WTC11 (cell line): ENCODE measurements around the gene SLC38A1. TPM values are rescaled to one million over a fixed set of nuclear protein-coding genes. Genes with fewer than 3 reads are reported as not detected.

Experiments used
- ATAC-seq: fragments of 200-7000 bp; cut with Tn5 transposase; 2 replicates; pipeline ENCODE4 v1.10.0; 2021; ENCODE audit warnings: mild to moderate bottlenecking, moderate library complexity
- CTCF ChIA-PET: fragments of 300-600 bp; sonication (Branson Sonifier 250); formaldehyde crosslinking; loops from one replicate; lab custom pipeline; 2021; ENCODE audit warnings: antibody characterized with exemption; lab: Charles Lee
- POLR2A ChIA-PET: fragments of 350-600 bp; sonication (Branson Sonifier 250); formaldehyde crosslinking; loops from one replicate; lab custom pipeline; 2021; ENCODE audit warnings: antibody characterized with exemption; lab: Charles Lee
- DNase-seq: peaks from one replicate; pipeline ENCODE4 v3.0.0; 2021; ENCODE audit warnings: low spot score
- H3K27ac Mint-ChIP-seq: 2 replicates; pipeline ENCODE4 v1.8.0; 2021; ENCODE audit warnings: mixed read lengths
- H3K27me3 Mint-ChIP-seq: 2 replicates; pipeline ENCODE4 v1.8.0; 2021; ENCODE audit warnings: low read depth, mild to moderate bottlenecking, moderate library complexity, mixed read lengths
- H3K36me3 Mint-ChIP-seq: 2 replicates; pipeline ENCODE4 v1.8.0; 2021; ENCODE audit warnings: mixed read lengths
- H3K4me1 Mint-ChIP-seq: 2 replicates; pipeline ENCODE4 v1.8.0; 2022; ENCODE audit warnings: mixed read lengths
- H3K4me3 Mint-ChIP-seq: 2 replicates; pipeline ENCODE4 v1.8.0; 2021; ENCODE audit warnings: mild to moderate bottlenecking, moderate library complexity, mixed read lengths
- H3K9me3 Mint-ChIP-seq: 2 replicates; pipeline ENCODE4 v1.8.0; 2021; ENCODE audit warnings: mixed read lengths
- ATF3 ChIP-seq: sonication (generic); formaldehyde crosslinking; conservative IDR thresholded peaks from 2 replicates; pipeline ENCODE4 v1.8.1; 2022; ENCODE audit warnings: mild to moderate bottlenecking, missing genetic modification reagents
- CTCF ChIP-seq: fragments of 200-600 bp; IDR thresholded peaks from 2 replicates; pipeline ENCODE4 v1.8.0; 2022; ENCODE audit warnings: antibody characterized with exemption
- E2F4 ChIP-seq: sonication (generic); formaldehyde crosslinking; IDR thresholded peaks from 2 replicates; pipeline ENCODE4 v1.8.1; 2022; ENCODE audit warnings: low read depth, mild to moderate bottlenecking, moderate library complexity, missing genetic modification reagents, borderline replicate concordance
- EMX1 ChIP-seq: fragments of 250-450 bp; sonication (Bioruptor Pico); IDR thresholded peaks from 2 replicates; pipeline ENCODE4 v1.8.0; 2021; ENCODE audit warnings: mild to moderate bottlenecking
- GABPB1 ChIP-seq: sonication (generic); formaldehyde crosslinking; IDR thresholded peaks from 2 replicates; pipeline ENCODE4 v1.8.1; 2023; ENCODE audit warnings: mild to moderate bottlenecking, missing genetic modification reagents
- HMGA2 ChIP-seq: fragments of 250-450 bp; sonication (Bioruptor Pico); IDR thresholded peaks from 2 replicates; pipeline ENCODE4 v1.4.0; 2021; ENCODE audit warnings: mild to moderate bottlenecking, moderate library complexity
- NFE2L1 ChIP-seq: sonication (generic); formaldehyde crosslinking; IDR thresholded peaks from 2 replicates; pipeline ENCODE4 v1.8.1; 2023; ENCODE audit warnings: missing genetic modification reagents
- NR1H2 ChIP-seq: sonication (generic); formaldehyde crosslinking; IDR thresholded peaks from 2 replicates; pipeline ENCODE4 v1.9.0; 2021; ENCODE audit warnings: mild to moderate bottlenecking, moderate library complexity, missing genetic modification reagents
- PRDM15 ChIP-seq: sonication (generic); formaldehyde crosslinking; IDR thresholded peaks from 2 replicates; pipeline ENCODE4 v1.8.0; 2022; ENCODE audit warnings: missing genetic modification reagents
- PRRX2 ChIP-seq: fragments of 250-450 bp; sonication (Bioruptor Pico); IDR thresholded peaks from 2 replicates; pipeline ENCODE4 v1.8.0; 2021; ENCODE audit warnings: mild to moderate bottlenecking
- SP1 ChIP-seq: sonication (generic); formaldehyde crosslinking; conservative IDR thresholded peaks from 2 replicates; pipeline ENCODE4 v1.8.1; 2022; ENCODE audit warnings: missing genetic modification reagents
- TCF7 ChIP-seq: sonication (generic); formaldehyde crosslinking; IDR thresholded peaks from 2 replicates; pipeline ENCODE4 v1.8.0; 2022; ENCODE audit warnings: mild to moderate bottlenecking, low read depth, missing genetic modification reagents, moderate library complexity
- ZMAT4 ChIP-seq: fragments of 250-450 bp; sonication (Bioruptor Pico); IDR thresholded peaks from 2 replicates; pipeline ENCODE4 v1.9.0; 2021; ENCODE audit warnings: mild to moderate bottlenecking
- ZNF281 ChIP-seq: sonication (generic); formaldehyde crosslinking; IDR thresholded peaks from 2 replicates; pipeline ENCODE4 v1.8.0; 2023; ENCODE audit warnings: mild to moderate bottlenecking, missing genetic modification reagents
- ZNF317 ChIP-seq: sonication (generic); formaldehyde crosslinking; IDR thresholded peaks from 2 replicates; pipeline ENCODE4 v1.8.1; 2023; ENCODE audit warnings: low read depth, mild to moderate bottlenecking, moderate library complexity, missing genetic modification reagents, borderline replicate concordance
- ZNF423 ChIP-seq: fragments of 250-450 bp; sonication (Bioruptor Pico); IDR thresholded peaks from 2 replicates; pipeline ENCODE4 v2.1.2; 2022; ENCODE audit warnings: mild to moderate bottlenecking, moderate library complexity
- ZNF425 ChIP-seq: fragments of 250-450 bp; sonication (Bioruptor Pico); conservative IDR thresholded peaks from 2 replicates; pipeline ENCODE4 v1.9.0; 2021; ENCODE audit warnings: mild to moderate bottlenecking
- total RNA-seq: library from RNA; stranded (reverse); gene quantifications from 3 replicates; pipeline ENCODE4 v1.2.3, GENCODE V29; 2021

The SLC38A1 gene
- total RNA-seq, 1 experiment from 2014 or later, result 179 TPM

- TF ChIP-seq ZNF281 (CRISPR knock-in tag) (no peak), GABPB1 (no peak), PRDM15 (no peak), PRRX2 (no peak), ZMAT4 (CRISPR knock-in tag) (no peak), E2F4 (CRISPR knock-in tag) (no peak), HMGA2 (CRISPR knock-in tag) (no peak), TCF7 (CRISPR knock-in tag) (no peak), ATF3 (CRISPR knock-in tag) (no peak), CTCF (no peak), SP1 (CRISPR knock-in tag) (no peak), EMX1 (no peak), NR1H2 (no peak)
Measured at GRCh38 chr12:46237371-46238045, 31.3 kb downstream of the SLC38A1 start (continued).

GRCh38 chr12:46234000-46234399, 34.8 kb downstream of the SLC38A1 start:
- H3K36me3 Mint-ChIP-seq, result peaks cover 51% of the 10 kb centered on the region
- H3K4me3 Mint-ChIP-seq, result no peak overlapping the region
- no peaks in the 10 kb centered on the region for H3K9me3 Mint-ChIP-seq
- POLR2A ChIA-PET, result interaction anchor here (0.7 kb wide), 1 partner anchor 48 kb away, joined by 11 read pairs; no protein-coding TSS in a partner anchor
- peak overlapping the region; percentile 64 for H3K27ac Mint-ChIP-seq
- no peaks in the 10 kb centered on the region for H3K27me3 Mint-ChIP-seq
- ATAC-seq (no peak), DNase-seq (no peak)
- H3K4me1 Mint-ChIP-seq, result peaks cover 10% of the 10 kb centered on the region
- CTCF ChIA-PET, result interaction anchor here (0.8 to 1.0 kb wide), 2 partner anchors 22 to 67 kb away, joined by 5 to 6 read pairs; no protein-coding TSS in a partner anchor
- TF ChIP-seq NFE2L1 (CRISPR knock-in tag), result no peak
- TF ChIP-seq ZNF425 (CRISPR knock-in tag), result no peak
- TF ChIP-seq ZNF317 (CRISPR knock-in tag), result no peak
- TF ChIP-seq ZNF423 (CRISPR knock-in tag), result no peak
- TF ChIP-seq PRDM15, result no peak
